IMR-90 (cell line): ENCODE measurements around the gene ITSN1.

Experiments
- CTCF ChIP-seq: conservative IDR thresholded peaks from 2 replicates; pipeline ENCODE4 v1.5.1; 2012; ENCODE audit warnings: mild to moderate bottlenecking, low read depth, low read length, improper control_type of control experiment
- MXI1 ChIP-seq: IDR thresholded peaks from 2 replicates; pipeline ENCODE4 v1.6.1; 2012; ENCODE audit warnings: low read depth, mild to moderate bottlenecking, low read length, moderate library complexity, borderline replicate concordance
- POLR2A ChIP-seq: IDR thresholded peaks from 2 replicates; pipeline ENCODE4 v1.6.1; 2012; ENCODE audit warnings: mild to moderate bottlenecking, low read depth, low read length
- RCOR1 ChIP-seq: IDR thresholded peaks from 2 replicates; pipeline ENCODE4 v1.6.1; 2012; ENCODE audit warnings: mild to moderate bottlenecking, low read length, improper control_type of control experiment; ENCODE audit not compliant: insufficient replicate concordance

- TF ChIP-seq CTCF (no peak), RCOR1 (no peak), MXI1 (no peak), POLR2A (no peak)
Measured at GRCh38 chr21:33622253-33622652, 20.0 kb upstream of the ITSN1 start.
